AML-193 (cell line): ENCODE measurements around the gene CEBPE.

Experiments
- DNase-seq, 2 experiments: peaks; one replicate each; lab custom pipeline; 2025; lab: John Stamatoyannopoulos, UW

The CEBPE gene

DNA sequence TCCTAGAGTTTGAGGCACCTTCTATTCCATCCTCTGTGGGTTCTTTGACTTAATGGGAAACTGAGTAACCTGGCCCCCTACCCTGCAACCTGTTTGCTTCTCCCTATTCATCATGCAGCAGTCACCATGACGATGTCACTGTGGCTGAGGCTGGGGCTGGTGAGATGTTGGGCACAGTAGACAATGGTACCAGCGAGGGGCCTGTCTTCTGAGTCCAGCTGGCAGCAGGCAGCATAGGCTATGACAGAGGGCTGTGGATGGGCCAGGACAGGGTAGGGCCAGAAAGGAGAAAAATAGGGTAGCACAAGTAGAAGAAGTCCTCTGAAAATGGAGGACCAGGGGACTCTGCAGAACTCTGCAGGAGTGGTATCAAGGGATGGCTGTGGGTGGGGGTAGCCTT is 16.3 kb downstream of the CEBPE start:
- no peak for DNase-seq

DNA sequence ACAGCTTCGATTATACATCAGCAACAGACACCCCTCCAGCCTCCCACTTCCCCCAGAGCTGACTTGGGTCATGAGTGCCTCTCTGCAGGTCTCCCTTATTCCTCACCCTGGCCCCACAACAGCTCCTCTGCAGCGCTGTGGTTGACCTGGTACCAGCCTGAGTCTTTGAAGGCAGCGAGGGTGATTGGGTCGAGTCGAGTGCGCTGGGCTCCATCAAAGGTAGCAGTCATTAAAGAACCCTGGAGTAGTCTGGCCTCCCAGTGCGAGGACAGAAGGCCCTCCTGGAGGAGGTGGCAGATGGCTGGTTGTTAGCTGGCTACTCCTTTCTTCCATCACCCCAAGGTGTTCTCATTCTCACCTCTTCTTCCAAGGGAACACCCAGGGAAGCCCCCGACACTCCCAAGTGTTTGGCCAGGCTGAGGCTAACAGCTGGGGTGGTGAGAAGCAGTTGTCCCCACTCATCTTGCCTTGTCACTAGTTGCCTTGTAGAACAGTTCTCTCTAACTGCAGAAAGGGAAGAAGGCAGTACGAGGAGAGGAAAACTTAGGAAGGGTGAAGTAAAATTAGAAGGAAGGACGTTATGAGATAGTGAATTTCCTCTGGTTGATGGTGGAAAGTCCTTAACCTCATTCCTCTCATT is 16.9 kb downstream of the CEBPE start:
- DNase-seq, result no peak

DNA sequence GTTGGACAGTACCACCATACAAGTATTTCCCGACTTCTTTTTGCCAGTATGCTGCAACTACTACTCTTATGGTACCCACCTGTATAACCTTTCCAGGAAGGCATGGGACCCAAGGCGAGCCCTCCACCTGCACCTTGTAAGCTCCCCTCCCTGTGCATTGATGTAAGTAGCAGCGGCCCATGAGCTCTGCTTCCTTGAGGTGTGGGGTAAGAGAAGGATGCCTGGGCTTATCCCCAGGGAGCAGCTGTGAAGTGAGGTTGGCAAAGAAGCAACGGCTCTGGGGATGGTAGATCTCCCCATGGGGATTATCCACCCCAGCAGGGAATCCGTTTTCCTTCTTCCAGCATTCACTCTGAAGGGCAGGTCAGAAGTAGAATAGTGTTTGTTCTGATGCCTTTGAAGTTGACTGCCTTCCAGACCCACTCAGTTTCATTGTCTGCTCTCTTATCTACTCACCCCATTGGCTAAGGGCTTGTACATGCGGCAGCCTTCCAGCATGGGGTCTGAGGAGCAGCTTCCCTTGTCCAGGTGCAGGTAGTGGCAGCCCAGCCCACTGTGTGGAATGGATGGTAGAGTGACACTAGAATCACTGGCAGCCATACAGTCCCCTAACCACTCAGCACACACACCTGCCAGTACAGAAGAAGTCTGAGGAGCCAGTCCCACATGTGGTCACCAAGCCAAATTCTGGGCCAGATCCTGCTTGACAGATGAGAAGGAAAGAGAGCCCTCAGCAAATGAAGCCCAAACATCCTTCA is 17.7 kb downstream of the CEBPE start:
- no peak for DNase-seq

- DNase-seq, result no peak
These were observed 19.7 kb downstream of the CEBPE start for GRCh38 chr14:23099212-23099861.

- no peak for DNase-seq
These were observed 21.3 kb downstream of the CEBPE start for GRCh38 chr14:23097786-23098185.

GRCh38 chr14:23095196-23096108 is 23.6 kb downstream of the CEBPE start, which contains the start of gene C14orf119:
TSS of gene C14orf119 (plus strand) at chr14:23095505. CDS start at chr14:23097659, 2,154 bp downstream.
- DNase-seq, result no peak

- no peak for DNase-seq
These were observed 24.3 kb downstream of the CEBPE start, which contains the start of gene ACIN1 for GRCh38 chr14:23094666-23095195. TSS of gene ACIN1 (minus strand) at chr14:23095136. CDS start at chr14:23095112, 24 bp downstream.

GRCh38 chr14:23093991-23094665 is 24.9 kb downstream of the CEBPE start:
- no peak for DNase-seq

- no peak for DNase-seq
These were observed 25.5 kb downstream of the CEBPE start for GRCh38 chr14:23093526-23093925.

- DNase-seq, result no peak
These were observed 26.0 kb downstream of the CEBPE start for GRCh38 chr14:23093104-23093503.

DNA sequence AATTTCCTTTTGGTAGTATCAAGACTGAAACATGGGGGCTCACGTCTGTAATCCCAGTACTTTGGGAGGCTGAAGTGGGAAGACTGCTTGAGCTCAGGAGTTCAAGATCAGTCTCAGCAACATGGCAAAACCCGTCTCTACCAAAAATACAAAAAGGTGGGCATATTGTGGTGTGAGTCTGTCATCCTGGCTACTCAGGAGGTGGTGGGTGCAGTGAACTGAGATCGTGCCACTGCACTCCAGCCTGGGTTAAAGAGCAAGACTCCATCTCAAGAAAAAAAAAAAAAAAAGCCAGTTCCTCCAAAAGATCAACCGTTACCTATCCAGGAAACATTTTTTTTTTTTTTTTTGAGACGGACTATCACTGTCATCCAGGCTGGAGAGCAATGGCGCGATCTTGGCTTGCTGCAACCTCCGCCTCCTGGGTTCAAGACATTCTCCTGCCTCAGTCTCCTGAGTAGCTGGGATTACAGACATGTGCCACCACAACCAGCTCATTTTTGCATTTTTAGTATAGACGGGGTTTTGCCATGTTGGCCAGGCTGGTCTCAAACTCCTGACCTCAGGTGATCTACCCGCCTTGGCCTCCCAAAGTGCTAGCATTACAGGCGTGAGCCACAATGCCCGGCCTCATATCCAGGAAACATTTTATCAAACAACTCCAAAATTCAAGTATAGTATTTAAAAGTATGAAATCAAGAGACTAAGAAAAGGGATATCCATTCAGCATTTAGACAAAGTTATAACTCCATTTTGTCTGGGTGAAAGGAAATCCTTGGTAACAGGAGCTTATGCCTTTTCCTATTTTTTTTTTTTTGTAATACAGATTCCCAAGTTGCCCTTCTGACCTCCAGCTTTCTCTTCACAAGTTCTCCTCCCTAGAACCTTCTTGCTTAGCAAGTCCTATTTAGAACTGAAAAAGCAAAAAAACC is 27.5 kb downstream of the CEBPE start:
- DNase-seq, result no peak

- DNase-seq, result no peak
These were observed 28.8 kb downstream of the CEBPE start for GRCh38 chr14:23090254-23090636.

DNA sequence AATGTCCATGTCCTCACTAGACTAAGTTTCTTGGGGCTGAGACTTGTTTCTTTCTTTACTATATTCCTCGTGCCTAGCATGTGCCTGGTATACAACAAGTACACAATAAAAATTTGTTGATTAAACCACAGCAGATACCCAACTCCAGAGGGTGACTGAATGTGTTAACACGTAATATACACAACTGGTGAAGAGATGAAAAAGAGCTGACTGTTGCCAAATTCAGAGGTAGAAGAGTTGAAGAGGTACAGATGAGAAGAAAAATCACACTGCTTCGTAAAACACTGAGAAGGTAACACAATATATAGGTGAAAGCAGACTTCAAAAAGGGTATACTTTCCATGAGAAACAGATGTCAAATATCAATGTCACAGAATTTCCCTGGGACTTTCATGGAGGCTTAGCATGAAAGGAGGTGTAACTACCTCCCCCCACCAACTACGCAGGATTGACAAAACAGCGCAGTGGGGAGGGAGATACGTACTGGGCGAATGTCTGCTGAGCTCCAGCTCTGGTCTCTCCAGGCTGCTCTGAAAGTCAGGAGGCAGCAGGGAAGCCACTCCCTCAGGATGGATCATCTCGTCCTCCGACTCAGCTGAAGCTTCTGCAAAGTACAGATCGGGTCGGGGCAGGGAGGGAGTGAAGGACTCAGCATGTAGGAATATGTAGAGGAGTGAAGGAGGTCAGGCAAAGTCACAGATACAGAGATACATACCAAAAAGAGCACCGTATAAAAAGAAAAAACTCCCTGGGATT is 29.4 kb downstream of the CEBPE start:
- no peak for DNase-seq

DNA sequence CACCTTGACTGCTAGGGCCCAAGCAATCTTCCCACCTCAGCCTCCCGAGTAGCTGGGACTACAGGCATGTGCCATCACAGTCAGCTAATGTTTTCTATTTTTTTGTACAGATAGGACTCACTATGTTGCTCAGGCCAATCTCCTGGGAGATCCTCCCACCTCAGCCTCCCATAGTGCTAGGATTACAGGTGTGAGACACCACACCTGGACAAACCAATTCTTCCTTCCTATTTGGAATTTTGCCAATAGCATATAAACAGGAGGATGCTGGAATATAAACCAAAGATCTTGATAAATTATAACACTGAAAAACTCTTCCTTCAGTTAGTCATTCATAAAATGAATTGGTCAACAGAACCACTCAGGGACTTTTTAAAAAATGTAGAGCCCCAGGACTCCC is 32.5 kb downstream of the CEBPE start:
- no peak for DNase-seq

DNA sequence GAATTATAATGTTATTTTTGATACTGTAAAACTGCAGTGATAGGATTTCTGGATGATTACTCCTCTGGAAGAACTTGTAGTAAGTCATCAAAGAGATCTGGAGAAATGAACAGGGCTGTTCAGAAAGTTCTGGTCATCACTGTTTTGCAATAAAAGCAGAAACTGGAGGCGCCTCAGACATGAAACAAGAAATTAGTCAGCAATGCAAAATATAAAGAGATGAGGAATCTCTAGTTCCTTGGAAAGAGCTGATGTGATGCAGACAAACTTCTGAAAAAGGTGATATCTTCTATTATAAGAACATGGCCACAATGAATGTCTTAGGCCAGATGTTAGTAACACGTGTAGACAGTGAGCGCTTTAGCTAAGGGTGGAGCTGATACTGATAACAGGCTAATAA is 33.6 kb downstream of the CEBPE start:
- no peak for DNase-seq

DNA sequence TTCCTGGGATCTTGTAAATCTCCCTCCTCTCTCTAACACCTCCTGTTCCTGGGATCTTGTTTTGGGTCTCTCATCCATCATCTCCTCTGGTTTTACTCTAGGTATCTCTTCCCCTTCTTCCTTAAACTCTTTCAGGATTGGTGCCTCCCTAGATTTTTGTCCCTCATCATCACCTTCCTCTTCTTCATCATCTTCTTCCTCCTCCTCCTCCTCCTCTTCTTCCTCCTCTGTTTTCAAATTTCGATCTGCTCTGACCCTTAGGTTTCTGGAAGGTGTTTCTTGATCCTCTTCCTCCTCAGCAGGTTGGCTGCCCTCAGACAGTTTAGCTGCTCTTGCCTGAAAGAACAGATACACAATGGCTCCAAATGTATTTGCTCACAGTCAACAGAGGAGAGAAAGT is 38.6 kb downstream of the CEBPE start:
- DNase-seq, result no peak

DNA sequence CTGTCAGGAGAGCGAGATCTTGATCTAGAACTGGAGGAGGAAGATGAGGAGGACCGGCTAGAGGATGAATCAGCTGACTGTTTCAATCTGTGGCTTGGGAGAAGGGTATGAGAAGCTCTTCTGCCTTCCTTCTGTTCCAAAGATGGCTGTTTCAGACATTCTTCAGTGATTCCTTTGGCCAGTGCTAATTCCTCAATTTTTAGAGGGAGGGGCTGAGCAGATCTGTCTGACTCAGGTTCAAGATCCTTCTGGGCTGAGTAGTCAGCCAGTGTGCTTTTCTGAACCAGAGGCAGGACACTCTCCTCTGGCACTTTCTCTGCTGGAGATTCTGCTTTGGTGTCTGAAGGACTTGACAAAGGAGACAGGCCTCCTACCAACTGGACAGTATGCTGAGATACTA is 39.3 kb downstream of the CEBPE start:
- DNase-seq, result no peak

- no peak for DNase-seq
These were observed 40.4 kb downstream of the CEBPE start for GRCh38 chr14:23078692-23079116.

- no peak for DNase-seq
These were observed 41.1 kb downstream of the CEBPE start for GRCh38 chr14:23077962-23078361.
